ENCODE results near the gene C10orf62. TPM values are rescaled to one million over a fixed set of nuclear protein-coding genes. Genes with fewer than 3 reads are reported as not detected.

C10orf62 gene
- total RNA-seq, 4 donors from 2014 or later: 0.41 to 0.55 TPM; not detected in 2

GRCh38 chr10:97601268-97602215, 12.0 kb downstream of the C10orf62 start:
- Histone ChIP-seq H3K36me3 (no peaks in the 10 kb centered on the region), H3K27ac (peak overlapping the region; percentile 88 to 94 (median 92)), H3K4me1 (peaks cover 47 to 61% of the 10 kb centered on the region in 2 donors), H3K4me3 (peak overlapping the region; percentile 15 to 41 (median 34)), H3K27me3 (no peaks in the 10 kb centered on the region), H3K9me3 (no peaks in the 10 kb centered on the region)
- DNase-seq: peak; percentile 53 to 79
- TF ChIP-seq POLR2A (IDR thresholded peaks at IDR 0.05): no peak
- TF ChIP-seq CTCF (IDR thresholded peaks at IDR 0.05 in 4 of 5, conservative IDR thresholded peaks at IDR 0.05 in 1 of 5): peak in 1 of 5 experiments; percentile 28
- ATAC-seq: peak; percentile 58 to 72
- intact Hi-C loops (cut with DNase I; ENCODE audit: low total_unique reads) (no loop called here), in situ Hi-C loops (cut with MboI; ENCODE audit: low sequenced_read_pairs in 4 of 4) (no loop called here)

- no peaks in the 10 kb centered on the region for H3K9me3 ChIP-seq
- peaks cover 28 to 32% of the 10 kb centered on the region in 2 donors for H3K4me1 ChIP-seq
- H3K27ac ChIP-seq: no peak overlapping the region
- H3K36me3 ChIP-seq: no peaks in the 10 kb centered on the region
- H3K27me3 ChIP-seq: no peaks in the 10 kb centered on the region
- TF ChIP-seq CTCF (IDR thresholded peaks at IDR 0.05 in 4 of 5, conservative IDR thresholded peaks at IDR 0.05 in 1 of 5) (no peak), POLR2A (IDR thresholded peaks at IDR 0.05) (no peak)
- no peak for ATAC-seq
- intact Hi-C loops (cut with DNase I; ENCODE audit: low total_unique reads): no loop called here
- in situ Hi-C loops (cut with MboI; ENCODE audit: low sequenced_read_pairs in 4 of 4): no loop called here
- no peak for DNase-seq
- no peak overlapping the region for H3K4me3 ChIP-seq
Observed at GRCh38 chr10:97607095-97607636, 17.6 kb downstream of the C10orf62 start.

- Histone ChIP-seq H3K27ac (peak overlapping the region; percentile 67 to 78 (median 75)), H3K4me3 (no peak overlapping the region), H3K36me3 (no peaks in the 10 kb centered on the region), H3K27me3 (no peaks in the 10 kb centered on the region), H3K4me1 (peaks cover 21 to 24% of the 10 kb centered on the region in 2 donors), H3K9me3 (no peaks in the 10 kb centered on the region)
- in situ Hi-C loops (cut with MboI; ENCODE audit: low sequenced_read_pairs in 4 of 4): no loop called here
- TF ChIP-seq POLR2A (IDR thresholded peaks at IDR 0.05) (no peak), CTCF (IDR thresholded peaks at IDR 0.05 in 4 of 5, conservative IDR thresholded peaks at IDR 0.05 in 1 of 5) (no peak)
- ATAC-seq: peak; percentile 54 to 82
- peak; percentile 48 to 76 for DNase-seq
- intact Hi-C loops (cut with DNase I; ENCODE audit: low total_unique reads): no loop called here
Observed at GRCh38 chr10:97608991-97609561, 19.6 kb downstream of the C10orf62 start.

- DNase-seq (no peak), ATAC-seq (no peak)
- in situ Hi-C loops (cut with MboI; ENCODE audit: low sequenced_read_pairs in 4 of 4): loop anchor here in 3 of 4 donors (5.0 to 10.0 kb wide), 2 partner anchors 39 to 147 kb away; partner anchors contain the start of gene ANKRD2 (in 3 of the 3)
- no peak overlapping the region for H3K4me3 ChIP-seq
- no peak for TF ChIP-seq CTCF (IDR thresholded peaks at IDR 0.05 in 4 of 5, conservative IDR thresholded peaks at IDR 0.05 in 1 of 5)
- TF ChIP-seq POLR2A (IDR thresholded peaks at IDR 0.05): no peak
- H3K36me3 ChIP-seq: no peaks in the 10 kb centered on the region
- H3K27me3 ChIP-seq: no peaks in the 10 kb centered on the region
- no peaks in the 10 kb centered on the region for H3K9me3 ChIP-seq
- H3K27ac ChIP-seq: peak overlapping the region in 2 of 4 donors; percentile 75 to 78
- peaks cover 21 to 24% of the 10 kb centered on the region in 2 donors for H3K4me1 ChIP-seq
- intact Hi-C loops (cut with DNase I; ENCODE audit: low total_unique reads): no loop called here
Observed at GRCh38 chr10:97611473-97611872, 22.0 kb downstream of the C10orf62 start.
